Hematopoietic multipotent progenitor cell treated with erythropoietin and hydrocortisone succinate and interleukin-3 and kit ligand, for 6 days (in vitro differentiated cells): Measurements from ENCODE around the gene SLC13A2.
"Not testable (repeated sequence)": the region's sequence is repeated elsewhere in the genome, so short reads cannot be mapped to it uniquely, and the experiment has no call there.

Experiments used
- DNase-seq: peaks from one replicate; pipeline ENCODE4 v3.0.0-alpha.2; 2015

The SLC13A2 gene

DNA sequence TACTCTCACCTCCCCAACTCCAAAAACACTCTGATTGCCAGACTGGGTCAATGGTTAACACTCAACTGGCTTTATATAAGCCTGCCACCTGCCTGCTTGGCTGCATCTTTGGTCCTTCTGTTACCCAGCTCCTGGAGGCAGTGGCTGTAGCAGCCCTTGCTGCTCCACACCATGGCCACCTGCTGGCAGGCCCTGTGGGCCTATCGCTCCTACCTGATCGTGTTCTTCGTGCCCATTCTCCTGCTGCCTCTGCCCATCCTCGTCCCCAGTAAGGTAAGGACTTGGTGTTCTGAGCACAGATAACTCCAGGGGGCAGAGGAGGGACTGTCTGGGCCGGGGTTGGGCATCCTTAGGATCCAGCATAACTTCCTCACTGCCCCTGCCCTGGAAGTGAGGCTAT is at the start of gene SLC13A2:
Gene SLC13A2 (plus strand): TSS at position 103 of the 400 bp plus-strand sequence. CDS start 69 bp downstream, at position 172.
- DNase-seq: no peak

DNA sequence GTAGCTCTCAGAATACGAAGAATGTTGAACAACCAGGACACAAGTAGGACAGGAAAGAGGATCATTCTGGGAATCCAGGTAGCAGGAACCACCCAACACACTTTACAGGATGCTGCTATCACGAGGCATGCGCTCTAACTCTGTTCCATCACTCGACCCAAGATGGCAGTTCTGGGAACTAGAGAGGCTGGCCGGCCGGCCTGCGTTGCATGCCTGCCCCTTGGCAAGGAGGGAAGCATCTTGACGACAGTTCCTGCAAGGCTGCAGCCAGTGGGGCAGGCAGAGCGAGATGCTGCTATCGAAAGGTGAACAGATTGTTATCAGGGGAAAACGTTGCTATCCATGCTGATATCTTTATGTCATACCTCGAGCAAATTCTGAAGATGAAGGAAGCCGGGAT is 48.2 kb upstream of the SLC13A2 start:
- DNase-seq: no peak

- DNase-seq: peak; percentile 47
Measured at GRCh38 chr17:28426081-28426519, 47.3 kb upstream of the SLC13A2 start.

- DNase-seq: no peak
Measured at GRCh38 chr17:28427371-28427770, 46.1 kb upstream of the SLC13A2 start.

- DNase-seq: not testable (repeated sequence)
Measured at GRCh38 chr17:28427982-28428381, 45.5 kb upstream of the SLC13A2 start.

DNA sequence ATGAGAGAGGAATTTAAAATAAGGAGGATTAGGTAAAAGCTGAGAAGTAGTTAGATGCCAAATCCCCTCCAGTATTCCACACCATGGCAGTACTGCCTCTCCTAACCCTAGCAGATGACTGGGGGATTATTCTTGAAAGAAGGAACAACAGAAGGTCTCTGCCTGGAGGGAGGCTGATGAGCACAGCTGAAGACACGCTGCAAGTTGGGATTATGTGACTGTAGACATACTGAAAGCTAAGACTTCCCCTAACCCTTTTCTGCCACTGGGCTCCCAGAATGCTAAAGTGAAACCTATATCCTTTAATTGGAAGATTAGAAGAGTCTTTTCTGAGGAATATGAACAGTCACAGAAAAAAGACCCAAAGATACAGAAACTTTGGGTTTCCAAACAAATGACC is 39.7 kb upstream of the SLC13A2 start:
- DNase-seq: no peak

- not testable (repeated sequence) for DNase-seq
Measured at GRCh38 chr17:28434326-28434725, 39.1 kb upstream of the SLC13A2 start.

DNA sequence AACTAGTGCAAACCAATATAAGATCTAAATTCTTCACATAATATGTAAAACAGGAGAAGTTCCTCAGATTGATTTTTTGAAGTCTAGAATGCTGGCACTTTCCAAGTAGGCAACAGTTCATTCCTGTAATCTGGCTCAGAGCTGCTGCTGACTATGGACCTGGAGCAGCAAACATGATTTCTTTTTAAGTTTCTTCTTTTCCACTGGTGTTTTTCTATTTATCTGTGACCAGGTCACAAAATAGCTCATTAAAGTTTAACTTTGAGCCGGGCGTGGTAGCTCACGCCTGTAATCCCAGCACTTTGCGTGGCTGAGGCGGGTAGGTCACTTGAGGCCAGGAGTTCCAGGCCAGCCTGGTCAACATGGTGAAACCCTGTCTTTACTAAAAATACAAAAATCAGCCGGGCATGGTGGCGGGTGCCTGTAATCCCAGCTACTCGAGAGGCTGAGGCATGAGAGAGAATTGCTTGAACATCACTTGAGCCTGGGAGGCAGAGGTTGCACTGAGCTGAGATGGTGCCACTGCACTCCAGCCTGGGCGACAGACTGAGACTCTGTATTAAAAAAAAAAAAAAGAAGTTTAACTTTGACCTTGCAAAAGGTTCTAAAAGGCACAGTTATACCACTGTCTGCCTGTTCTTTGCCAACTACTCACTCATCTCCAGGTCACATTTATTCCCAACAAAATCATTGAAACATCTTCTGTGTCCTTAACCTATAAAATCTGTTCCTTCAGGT is 29.4 kb upstream of the SLC13A2 start:
- no peak for DNase-seq

- no peak for DNase-seq
Measured at GRCh38 chr17:28446716-28447395, 26.6 kb upstream of the SLC13A2 start.

DNA sequence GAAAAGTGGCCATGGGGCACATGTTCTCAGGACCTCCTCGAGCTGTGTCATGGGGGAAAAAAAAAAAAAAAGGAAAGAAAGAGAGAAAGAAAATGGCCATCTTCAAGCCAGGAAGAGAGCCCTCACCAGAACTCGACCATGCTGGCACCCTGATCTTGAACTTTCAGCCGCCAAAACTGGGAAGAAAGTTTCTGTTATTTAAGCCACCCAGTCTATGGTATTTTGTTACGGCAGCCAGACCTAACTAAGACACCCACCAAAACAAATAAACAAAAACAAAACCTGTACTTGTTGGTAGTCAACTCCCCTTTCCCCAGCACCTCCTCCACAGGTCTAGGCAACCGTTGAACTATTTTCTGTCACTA is 26.1 kb upstream of the SLC13A2 start:
- no peak for DNase-seq

- DNase-seq: no peak
Measured at GRCh38 chr17:28449859-28450258, 23.6 kb upstream of the SLC13A2 start.

GRCh38 chr17:28457890-28458289 is 15.6 kb upstream of the SLC13A2 start:
- DNase-seq: no peak

GRCh38 chr17:28458881-28459280 is 14.6 kb upstream of the SLC13A2 start:
- not testable (repeated sequence) for DNase-seq

GRCh38 chr17:28460901-28461300 is 12.5 kb upstream of the SLC13A2 start:
- DNase-seq: no peak

GRCh38 chr17:28466001-28466400 is 7.4 kb upstream of the SLC13A2 start:
- no peak for DNase-seq

DNA sequence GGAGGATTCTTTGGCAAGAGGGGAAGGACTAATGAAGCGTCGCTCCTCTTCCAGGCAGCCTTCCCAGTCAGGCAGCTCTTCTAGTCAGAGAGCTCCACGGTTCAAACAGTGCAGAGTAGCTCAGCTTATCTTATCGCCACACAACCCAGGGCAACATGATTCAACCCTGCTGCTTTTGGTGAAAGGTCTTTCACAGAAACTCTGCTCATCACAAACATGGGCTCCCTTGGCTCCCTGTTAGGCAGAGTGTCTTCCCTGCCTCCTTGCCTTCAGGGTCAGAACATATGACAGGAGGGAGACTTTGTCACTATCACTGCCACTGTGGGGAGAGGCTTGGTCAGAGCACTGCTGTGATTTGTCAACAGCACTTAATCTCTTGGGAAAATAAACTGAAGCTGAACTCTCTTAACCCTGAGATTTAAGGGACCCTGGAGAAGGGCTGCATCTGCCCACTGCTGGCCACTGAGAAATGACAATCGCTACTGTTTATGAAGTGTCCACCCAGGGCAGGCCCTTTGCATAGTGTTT is 6.9 kb upstream of the SLC13A2 start:
- peak; percentile 89 for DNase-seq

GRCh38 chr17:28467456-28468025 is 5.9 kb upstream of the SLC13A2 start:
- peak; percentile 67 for DNase-seq

DNA sequence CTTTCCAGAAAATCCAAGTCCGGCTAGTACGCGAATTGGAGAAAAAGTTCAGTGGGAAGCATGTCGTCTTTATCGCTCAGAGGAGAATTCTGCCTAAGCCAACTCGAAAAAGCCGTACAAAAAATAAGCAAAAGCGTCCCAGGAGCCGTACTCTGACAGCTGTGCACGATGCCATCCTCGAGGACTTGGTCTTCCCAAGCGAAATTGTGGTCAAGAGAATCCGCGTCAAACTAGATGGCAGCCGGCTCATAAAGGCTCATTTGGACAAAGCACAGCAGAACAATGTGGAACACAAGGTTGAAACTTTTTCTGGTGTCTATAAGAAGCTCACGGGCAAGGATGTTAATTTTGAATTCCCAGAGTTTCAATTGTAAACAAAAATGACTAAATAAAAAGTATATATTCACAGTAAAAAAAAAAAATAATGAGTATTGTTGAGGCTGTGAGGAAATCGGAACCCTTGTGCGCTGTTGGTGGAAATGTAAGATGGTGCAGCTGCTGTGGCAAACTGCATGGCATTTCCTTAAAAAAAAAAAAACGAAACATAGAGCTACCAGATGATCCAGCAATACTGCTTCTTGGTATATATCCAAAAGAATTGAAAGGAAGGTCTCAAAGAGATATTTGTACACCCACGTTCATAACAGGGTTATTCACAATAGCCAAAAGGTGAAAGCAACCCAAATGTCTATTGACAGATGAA is 5.3 kb upstream of the SLC13A2 start:
- DNase-seq: not testable (repeated sequence)

DNA sequence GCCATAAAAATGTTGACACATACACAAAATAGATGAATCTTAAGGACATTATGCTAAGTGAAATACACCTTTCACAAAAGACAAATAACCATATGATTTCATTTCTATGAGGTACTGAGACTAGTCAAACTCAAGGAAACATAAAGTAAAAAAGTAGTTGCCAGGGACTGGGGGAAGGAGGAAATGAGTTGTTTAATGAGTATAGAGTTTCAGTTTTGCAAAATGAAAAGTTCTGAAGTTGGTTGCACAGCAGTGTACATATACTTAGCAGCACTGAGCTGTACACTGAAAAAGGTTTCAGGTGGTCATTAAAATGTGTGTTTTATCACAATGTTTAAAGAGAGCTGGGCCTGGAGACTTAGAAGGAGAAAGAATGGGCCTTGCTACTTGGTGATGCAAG is 4.7 kb upstream of the SLC13A2 start:
- no peak for DNase-seq

DNA sequence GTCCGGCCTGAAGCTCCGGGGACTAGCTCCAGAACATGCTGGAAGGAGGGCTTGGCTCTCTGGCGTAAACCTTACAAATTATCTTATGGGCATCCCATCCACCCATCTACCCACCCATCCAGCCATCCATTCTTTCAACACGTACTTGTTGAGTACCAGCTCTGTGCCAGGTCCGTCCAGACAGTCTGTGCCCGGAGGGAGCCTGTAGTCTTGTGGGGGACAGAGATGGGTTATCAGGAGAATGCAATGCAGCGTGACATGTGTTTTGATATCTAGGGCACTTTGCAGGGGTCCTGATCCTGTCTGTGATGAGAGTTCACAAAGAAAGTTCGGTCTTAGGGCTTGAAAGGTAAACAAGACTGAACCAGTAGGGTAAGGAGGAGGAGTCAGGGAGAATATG is 4.1 kb upstream of the SLC13A2 start:
- no peak for DNase-seq

DNA sequence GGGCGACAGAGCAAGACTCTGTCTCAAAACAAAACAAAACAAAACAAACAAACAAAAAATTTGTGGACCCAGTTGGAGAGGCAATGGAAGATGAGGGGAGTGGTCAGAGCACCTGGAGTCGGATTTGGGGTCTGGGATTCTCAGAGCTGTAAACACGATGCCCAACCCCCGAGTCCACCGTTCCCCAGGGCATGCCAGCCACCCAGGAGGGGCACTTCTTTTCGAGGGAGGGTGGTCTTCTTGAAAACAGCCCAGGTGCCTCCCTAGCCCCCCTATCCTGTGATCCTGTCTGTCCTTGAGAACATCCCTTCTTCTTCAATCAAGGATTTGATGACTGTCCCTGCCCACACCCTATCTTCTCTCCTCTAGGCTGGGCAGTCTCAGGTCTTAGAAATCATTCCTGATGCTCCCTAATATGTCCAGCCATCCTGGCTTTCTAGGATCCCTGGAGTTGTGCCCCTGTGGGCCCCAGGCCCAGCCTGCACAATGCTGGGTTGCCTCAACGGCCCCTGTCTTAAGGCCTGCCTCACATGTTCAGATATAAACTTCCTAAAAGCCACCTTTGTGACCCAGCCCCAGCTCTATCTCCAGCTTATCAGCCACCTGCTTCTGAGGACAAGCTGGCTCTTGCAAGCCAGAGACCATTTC is 3.1 kb upstream of the SLC13A2 start:
- peak; percentile 36 for DNase-seq

DNA sequence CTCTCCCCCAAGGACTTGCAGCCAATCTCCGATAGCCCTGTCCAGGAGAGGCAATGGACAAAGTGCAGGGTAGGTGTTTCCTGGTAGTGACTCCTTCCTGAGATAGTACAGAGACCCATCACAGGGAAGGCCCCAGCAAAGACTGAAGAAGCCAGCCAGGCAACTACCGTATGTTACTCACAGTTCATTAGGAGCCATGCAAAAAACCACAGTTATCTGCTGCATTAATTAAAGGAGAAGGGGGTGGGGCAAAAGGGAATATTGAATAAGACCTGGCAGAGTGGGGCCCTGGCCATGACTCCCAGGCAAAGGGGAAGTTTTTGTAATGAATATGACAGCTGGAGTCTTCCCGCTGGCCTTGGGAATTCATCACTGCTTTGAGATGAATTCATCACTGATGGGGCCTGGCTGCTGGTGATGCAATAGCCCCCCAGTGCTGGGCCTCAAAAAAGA is 2.5 kb upstream of the SLC13A2 start:
- peak; percentile 35 for DNase-seq
